Effector CD4-positive, alpha-beta T cell (primary cell): ENCODE data around the gene ATP2B2.

Experiments used
- DNase-seq: peaks from one replicate; pipeline ENCODE4 v3.0.0-alpha.2; 2020

The ATP2B2 gene

DNA sequence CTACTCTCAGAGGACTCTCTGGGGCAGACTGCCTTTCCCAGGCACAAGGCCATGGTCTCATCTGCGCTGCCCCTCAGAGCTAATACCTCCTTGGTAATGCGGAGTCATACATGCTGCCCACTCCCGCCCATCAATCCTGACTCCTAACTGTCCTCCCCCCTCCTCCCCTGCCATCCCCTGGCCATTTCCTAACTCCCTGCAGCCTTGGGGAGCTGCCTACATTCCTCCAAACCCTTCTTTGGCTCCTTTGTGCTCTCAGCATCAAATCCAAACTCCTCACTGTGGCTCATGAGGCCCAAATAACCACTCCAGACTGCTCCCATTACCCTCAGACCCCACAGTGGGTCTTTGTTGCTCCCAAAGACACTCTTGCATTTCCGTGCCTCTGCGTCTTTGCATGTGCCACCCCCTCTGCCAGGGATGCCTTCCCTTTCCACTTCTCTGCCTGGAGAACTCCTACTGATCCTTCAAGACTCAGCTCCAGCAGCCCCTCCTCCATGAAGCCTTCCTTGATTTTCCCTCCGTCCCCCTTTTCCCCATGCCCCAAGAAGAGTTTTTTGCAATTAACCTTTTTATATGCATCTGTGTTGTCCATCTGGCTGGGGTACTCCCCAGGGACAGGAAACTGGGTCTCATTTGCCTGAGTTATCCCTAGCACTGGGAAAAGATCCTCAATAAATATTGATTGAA, 5.5 kb upstream of the ATP2B2 start:
- DNase-seq, result no peak

DNA sequence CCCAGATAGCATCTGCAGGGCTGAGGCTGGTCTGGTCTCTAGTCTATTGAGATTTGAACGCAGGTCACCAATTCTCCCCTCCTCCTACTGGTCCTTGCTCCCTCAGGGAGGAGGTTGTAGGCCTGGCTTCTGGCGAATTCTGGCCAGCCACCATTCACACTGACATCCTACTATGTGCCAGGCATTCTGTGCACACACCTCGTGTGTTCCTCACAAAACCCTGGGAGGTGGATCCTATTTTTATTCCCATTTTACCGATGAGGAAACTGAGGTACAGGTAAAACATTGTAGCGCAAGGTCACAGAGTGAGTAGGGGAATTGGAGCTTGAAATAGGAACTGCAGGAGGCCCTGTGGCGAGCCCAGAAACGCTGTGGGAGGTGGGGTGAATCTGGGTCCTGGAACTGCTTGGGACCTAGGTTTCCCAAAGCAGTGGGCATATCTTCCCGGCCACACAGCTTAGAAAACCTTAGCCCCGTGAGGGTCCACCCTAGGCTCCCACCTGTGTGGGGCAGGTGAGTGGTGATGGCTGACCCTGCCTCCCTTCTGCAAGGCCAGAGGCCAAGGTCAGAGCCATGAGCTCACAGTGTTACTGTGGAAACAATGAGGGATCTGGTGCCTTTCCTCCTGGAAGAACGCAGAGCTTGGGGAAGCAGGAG, 4.8 kb upstream of the ATP2B2 start:
- no peak for DNase-seq

DNA sequence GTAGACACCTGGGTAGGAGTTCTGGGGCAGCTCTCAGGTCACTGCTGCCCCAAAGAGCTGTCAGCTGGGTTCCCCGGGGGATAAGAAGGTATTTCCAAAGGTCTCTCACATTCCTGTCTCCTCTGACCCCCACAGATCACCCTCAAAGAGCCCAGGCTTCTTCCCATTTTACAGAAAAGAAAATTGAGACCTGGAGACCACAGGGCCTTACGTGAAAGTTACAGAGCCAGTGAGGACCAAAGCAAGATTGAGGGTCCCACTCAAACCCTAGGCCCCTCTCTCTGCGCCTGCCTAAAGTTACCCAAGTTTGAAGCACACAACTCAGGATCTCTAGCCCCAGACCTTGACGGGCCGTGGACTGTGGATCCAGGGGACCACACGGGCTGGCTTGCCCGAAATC, 3.9 kb upstream of the ATP2B2 start:
- no peak for DNase-seq

GRCh38 chr3:10508619-10509260, 3.4 kb upstream of the ATP2B2 start:
- no peak for DNase-seq

- no peak for DNase-seq
Observed at GRCh38 chr3:10508235-10508618, 2.8 kb upstream of the ATP2B2 start.

- DNase-seq, result no peak
Observed at GRCh38 chr3:10507331-10507730, 1.9 kb upstream of the ATP2B2 start.

DNA sequence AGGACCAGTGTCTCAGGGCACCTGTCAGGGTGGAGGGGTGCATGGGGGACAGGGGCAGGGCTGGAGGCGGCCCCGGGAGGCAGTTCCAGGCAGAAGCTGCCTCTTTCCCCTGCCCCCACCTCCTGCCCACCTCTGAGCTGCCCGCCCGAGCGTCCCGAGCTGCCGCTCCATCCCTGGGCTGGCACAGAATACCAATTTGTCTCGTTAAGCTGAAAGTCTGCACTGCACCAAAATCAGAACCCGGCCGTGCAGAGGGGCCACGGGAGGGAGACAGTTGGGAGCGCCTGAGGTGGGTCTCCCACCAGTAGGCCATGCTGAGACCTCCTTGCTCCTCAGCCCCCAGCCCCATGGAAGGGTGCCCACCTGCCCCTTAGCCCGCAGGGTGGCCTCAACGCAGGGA, 1.3 kb upstream of the ATP2B2 start:
- DNase-seq, result no peak

DNA sequence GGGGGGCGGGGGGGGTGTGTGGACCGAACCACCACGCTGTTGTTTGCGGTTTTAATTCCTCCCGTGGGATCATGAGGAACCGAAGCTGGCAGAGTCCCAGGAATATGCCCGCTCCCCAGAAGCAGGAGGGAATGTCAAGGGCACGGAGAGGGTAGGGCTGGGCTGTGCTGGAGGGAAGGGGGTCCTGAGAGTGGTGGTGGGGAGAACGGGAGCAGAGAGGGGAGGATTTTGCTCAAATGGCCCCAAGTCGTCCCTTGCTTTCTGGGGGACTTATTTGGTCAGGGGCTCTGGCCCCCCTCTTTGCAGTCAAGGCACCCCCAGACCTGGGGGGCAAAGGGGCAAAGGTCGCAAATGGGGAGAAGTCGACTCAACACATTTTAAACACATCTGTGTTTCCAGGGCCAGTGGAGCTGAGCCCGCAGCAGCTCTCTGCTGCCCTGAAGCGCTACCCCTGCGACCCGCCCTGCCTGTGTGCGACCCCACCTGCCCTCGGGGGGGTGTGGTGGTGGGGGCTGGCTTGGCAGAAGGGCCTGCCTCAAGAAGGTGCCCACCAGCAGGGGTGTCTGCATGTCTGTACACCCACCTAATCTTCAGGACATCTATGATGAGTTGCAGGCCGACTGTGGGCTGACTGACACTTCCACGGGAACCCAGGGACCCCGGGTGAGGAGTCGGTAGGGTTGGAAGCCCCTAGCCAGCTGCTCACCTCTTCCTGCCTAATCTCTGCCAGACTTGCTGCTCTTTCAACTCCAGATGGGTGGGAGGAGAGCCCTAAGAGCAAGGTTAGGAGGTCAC, 602 bp upstream of the ATP2B2 start:
- DNase-seq, result no peak

DNA sequence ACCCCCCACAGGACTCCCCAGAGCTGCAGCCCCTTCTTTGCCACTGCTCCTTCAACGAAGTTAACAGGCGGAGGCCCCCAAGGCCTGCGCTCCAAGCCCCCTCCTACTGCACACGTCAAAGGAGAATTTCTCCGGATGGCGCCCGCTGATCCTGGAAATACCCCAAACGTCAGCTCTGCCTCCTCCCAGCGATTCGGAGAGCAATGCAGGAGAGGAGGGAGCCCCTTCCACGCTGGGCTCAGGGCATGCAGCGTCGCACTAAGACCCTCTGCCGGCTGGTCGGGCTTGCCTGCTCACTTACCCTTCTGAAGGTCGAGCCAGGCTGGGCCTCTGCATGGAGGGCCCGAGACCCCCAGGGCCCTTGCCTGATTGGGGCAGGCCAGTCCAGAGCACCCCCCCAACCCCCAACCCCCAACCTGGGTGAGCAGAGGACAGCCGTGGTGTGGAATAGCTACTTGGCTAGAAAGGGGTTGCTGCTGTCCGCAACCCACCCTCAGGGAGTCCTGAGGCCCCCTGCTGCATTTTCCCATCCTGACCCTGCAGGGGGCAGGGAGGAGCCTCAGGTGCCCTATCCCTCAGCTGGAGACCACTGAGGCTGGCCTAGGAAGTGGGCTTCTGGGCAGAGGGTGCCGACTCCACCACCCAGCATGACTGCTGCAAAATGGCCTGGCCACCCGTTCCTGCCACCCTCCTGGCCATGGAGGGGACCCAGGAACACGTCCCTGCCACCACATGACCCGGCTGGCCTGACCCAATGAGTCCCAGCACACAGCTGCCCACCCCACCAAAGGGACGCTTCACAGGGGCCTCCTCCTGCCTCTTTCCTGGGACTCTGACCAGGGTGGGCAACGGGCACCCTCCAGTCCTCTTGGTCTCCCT, 976 bp downstream of the ATP2B2 start:
- DNase-seq, result no peak

- DNase-seq, result no peak
Observed at GRCh38 chr3:10503217-10503796, 2.1 kb downstream of the ATP2B2 start.

DNA sequence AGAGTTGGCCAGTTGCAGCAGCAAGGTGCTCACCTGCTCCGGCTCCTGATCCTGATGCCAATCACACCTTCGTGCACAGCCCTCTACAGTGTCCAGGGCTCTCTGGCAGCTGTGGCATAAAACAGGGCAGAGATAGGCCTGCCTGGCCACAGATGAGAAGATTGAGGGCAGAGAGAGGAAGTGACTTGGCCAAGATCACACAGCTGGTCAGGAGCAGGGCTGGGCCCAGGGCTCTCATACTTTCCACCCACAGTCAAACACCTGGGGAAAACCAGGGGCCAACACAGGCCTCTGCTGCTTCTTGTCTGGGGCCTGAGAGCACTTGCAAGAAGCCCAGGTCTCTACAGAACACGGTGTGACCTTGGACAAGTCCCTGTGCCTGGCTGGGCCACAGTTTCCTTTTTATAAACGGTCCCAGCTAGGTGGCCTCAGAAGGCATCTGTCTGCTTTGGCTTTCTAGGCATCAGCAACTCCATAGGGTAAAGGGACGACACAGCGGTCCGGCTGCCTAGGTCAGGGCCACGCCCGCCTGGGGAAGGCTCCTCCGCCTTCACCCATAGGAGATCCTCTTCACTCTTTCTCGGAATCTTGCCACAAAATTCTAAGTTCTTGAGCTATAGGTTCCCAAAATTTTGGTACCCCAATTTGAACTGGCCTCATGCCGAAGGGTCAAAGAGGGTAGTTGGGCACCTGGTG, 3.1 kb downstream of the ATP2B2 start:
- no peak for DNase-seq

DNA sequence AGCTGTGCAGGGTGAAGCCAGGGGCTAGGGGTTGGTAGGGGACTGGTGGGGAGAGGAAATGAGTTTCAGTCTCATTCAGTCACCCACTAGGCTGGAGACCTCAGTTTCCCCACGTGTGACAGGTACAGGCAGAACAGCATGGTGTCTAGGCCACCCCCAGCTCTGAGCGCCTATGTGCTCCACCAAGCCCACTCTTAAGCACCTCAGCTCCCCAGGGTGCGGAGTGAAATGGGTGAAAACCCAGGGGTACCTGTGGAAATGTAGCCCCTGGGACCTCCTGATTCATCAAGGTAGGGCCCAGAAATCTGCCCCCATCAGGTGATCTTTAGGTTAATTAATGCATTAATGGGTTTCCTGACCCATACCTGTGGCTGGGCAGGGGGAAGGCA, 3.7 kb downstream of the ATP2B2 start:
- no peak for DNase-seq

GRCh38 chr3:10500717-10501663, 4.4 kb downstream of the ATP2B2 start:
- DNase-seq, result no peak

- DNase-seq, result no peak
Observed at GRCh38 chr3:10498271-10498670, 7.1 kb downstream of the ATP2B2 start.

- no peak for DNase-seq
Observed at GRCh38 chr3:10497439-10497838, 7.9 kb downstream of the ATP2B2 start.

- no peak for DNase-seq
Observed at GRCh38 chr3:10496121-10496863, 9.1 kb downstream of the ATP2B2 start.

DNA sequence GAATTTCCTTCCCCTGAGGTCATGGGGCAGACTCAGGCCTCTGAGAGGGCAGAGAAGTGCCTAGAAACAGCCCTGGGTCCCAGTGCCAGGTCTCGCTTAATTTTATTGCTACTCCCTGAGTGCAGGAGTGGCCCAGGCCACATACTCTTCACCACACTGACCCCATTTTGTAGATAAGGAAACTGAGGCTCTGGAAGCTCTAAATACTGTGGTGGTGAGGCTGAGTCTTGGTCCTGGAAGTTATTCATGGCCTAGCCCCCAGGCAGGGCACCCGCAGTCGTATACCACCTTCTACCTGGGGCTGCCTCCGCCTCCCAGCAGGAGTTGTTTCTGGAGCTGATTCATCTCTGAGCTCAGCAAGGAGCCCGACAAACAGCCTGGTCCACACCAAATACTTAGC, 9.8 kb downstream of the ATP2B2 start:
- no peak for DNase-seq

DNA sequence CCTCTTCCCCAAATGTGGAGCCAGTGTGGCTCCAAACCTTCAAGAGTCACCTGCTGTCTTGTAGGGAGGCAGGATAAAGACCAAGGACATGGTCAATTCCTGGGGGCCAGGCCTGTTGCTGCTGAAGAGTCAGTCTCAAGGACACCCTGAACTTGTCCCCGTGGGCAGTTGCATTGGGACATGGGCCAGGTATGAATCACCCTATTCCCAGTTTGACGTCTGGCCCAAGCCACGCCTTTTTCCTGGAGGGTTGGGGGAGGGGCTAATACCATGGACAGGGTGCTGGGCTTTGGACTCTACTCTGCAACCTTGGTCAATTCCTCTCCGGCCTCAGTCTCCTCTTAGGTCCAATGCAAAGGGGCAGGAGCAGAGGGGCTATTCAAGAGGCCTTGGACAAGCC, 10.4 kb downstream of the ATP2B2 start:
- DNase-seq, result no peak

DNA sequence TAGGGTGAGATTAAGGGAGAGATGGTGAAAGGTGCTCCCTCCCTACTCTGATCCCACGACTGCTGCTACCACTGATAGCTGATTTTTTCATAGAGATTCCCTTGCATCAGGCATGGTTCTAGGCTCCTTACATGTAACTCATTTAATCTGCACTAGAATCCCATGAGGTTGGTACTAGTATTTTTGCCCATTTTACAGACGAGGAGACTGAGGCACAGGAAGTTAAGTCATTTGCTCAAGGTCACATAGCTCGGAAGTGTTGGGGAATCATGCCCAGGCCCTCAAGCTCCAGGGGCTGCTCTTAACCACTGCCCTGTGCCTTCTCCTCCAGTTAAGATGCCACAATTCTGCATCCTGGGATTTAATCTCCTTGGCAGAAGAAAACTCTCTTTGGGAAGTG, 11.2 kb downstream of the ATP2B2 start:
- DNase-seq, result no peak

DNA sequence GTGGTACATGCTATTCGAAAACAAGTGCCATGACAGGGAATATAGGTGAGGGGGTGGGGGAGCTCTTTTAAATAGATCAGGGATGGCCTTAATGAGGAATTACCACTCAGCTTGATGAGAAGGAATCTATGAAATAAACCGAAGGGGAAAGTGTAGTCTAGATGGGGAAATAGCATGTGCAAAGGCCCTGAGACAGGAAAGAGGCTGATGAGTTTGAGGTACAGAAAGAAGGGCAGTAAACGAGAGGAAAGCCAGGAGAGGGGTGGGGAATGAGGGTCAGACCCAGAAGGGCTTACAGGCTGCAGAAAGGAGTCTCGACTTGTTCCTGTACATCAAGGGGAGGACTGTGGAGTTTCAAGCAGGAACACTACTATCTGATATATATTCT, 12.2 kb downstream of the ATP2B2 start:
- DNase-seq, result no peak
